Left renal pelvis (tissue), 4 donors: ENCODE measurements around the gene KISS1. TPM values are rescaled to one million over a fixed set of nuclear protein-coding genes. Genes with fewer than 3 reads are reported as not detected.

Source experiments
- DNase-seq, 4 donors: peaks; one replicate each; pipeline ENCODE4 v3.0.0-alpha.2; 2013; ENCODE audit warnings: low read depth in 4 of 4, low spot score in 3 of 4
- polyA plus RNA-seq, 4 donors: library from polyadenylated mRNA; unstranded; fragments of 120-200 nt; gene quantifications; one replicate each; pipeline ENCODE4 v1.2.1, GENCODE V29; 2013; ENCODE audit not compliant: insufficient read length in 4 of 4

KISS1 gene
- polyA plus RNA-seq, 4 donors, result 0.40 to 1.4 TPM; not detected in 2

- DNase-seq, result peak in 3 of 4 donors; percentile 46 to 69 (median 53)
These were observed 33.7 kb downstream of the KISS1 start for GRCh38 chr1:204162494-204163074.

- no peak for DNase-seq
These were observed 34.4 kb downstream of the KISS1 start for GRCh38 chr1:204161609-204162493.

- no peak for DNase-seq
These were observed 38.3 kb downstream of the KISS1 start for GRCh38 chr1:204157962-204158361.

GRCh38 chr1:204155881-204156280 is 40.4 kb downstream of the KISS1 start:
- DNase-seq, result no peak

- DNase-seq, result no peak
These were observed 41.6 kb downstream of the KISS1 start for GRCh38 chr1:204154568-204155255.

- DNase-seq, result no peak
These were observed 42.6 kb downstream of the KISS1 start for GRCh38 chr1:204153667-204154066.

- DNase-seq, result no peak
These were observed 43.8 kb downstream of the KISS1 start for GRCh38 chr1:204152310-204153044.

DNA sequence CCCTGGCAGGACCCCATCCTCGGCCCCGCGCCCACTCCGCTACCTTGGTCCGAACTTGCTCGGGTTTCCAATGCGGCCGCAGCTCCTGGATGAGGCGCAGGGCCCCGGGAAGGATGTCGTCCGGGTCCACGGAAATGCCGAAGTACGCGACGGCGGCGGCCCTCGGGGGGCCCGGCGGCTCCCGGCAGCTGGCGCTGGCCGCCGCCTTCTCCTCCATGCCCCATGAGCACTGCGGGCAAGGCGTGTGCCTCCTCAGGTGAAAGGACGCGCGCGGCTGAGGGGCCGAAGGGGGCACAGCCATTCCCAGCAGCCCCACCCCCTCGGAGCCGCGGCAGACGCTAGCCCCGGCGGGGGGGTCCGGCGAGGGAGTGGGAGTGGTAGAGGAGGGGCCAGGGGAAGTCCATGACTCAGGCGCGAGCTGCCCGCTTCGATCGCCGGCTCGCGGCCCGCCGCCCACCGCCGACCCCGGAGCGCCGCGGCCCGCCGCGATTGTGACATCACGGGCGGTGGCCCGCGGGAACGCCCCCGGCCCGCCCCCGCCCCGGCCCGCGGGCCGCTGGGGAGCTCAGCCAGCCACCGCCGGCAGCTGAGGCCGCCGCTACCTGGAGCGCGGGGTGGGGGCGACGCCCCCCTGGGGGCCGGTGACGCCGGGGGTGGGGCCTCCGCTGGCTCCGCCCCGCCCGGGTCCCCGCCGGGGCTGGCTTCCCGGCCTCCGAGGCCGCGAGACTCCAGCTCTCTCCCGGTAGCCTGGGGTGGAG is 44.6 kb downstream of the KISS1 start, which contains the start of gene ETNK2:
TSS of gene ETNK2 (minus strand) at position 493 of the 758 bp plus-strand sequence. CDS start at position 301, 192 bp downstream.
- peak in 1 of 4 donors; percentile 39 for DNase-seq

DNA sequence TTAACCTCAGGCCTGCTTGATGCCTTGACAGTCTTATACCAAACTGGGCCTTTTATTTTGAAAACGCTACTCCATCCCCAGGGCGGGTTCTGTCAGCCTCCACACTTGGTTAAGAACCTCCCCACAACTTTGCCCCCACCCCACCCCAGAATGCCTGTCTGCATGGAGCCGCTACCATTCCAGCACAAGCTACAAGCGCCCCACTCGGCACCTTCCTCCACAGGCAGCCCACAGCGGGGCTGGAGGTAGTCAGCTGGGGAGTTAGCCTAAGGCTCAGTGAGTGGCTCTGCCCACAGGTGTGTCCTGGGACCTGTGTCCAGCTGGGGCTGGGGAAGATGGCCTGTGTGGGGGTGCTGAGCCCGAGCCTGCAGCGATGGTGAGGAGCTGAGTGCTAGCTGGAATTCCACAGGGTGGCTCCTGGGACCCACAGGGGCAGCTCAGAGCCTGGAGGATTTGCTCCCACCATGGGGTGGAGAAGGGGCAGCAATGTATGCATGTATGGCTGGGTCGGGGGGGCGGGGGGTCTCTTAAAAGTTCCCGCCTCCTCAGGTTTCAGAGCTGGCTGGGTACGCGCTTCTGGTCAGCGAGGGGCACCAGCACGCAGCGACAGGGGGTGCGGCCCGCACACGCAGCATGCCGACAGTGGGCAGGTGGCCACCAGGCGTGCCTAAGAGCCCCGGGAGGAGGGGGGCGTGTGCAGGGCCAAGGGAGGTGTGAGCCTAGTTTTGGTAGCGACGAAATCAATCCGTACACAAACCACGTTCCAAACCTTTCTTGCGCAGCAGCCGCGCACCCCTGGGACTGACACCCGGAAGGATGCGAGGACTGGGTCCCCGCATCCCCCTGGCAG is 45.4 kb downstream of the KISS1 start:
- no peak for DNase-seq

- DNase-seq, result no peak
These were observed 46.4 kb downstream of the KISS1 start for GRCh38 chr1:204149635-204150565.

DNA sequence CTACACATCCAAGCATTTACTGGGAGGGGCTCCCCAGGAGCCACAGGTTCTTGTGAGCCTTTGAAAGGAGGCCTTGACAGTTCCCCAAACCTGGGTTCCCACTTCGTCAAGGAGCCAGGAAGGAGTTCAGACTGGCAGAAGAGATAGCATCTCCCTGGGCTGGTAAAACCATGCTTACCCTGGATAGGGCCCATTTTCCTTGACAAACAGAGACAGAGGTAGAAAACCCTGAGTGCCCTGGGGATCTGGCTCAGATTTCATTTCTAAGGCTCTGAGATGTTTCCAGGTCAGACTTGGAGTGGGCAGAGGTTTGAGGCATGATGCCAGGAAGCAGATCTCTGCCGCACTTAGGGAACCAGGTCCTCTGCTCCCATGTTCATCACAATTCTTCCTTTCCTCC is 47.2 kb downstream of the KISS1 start:
- no peak for DNase-seq

DNA sequence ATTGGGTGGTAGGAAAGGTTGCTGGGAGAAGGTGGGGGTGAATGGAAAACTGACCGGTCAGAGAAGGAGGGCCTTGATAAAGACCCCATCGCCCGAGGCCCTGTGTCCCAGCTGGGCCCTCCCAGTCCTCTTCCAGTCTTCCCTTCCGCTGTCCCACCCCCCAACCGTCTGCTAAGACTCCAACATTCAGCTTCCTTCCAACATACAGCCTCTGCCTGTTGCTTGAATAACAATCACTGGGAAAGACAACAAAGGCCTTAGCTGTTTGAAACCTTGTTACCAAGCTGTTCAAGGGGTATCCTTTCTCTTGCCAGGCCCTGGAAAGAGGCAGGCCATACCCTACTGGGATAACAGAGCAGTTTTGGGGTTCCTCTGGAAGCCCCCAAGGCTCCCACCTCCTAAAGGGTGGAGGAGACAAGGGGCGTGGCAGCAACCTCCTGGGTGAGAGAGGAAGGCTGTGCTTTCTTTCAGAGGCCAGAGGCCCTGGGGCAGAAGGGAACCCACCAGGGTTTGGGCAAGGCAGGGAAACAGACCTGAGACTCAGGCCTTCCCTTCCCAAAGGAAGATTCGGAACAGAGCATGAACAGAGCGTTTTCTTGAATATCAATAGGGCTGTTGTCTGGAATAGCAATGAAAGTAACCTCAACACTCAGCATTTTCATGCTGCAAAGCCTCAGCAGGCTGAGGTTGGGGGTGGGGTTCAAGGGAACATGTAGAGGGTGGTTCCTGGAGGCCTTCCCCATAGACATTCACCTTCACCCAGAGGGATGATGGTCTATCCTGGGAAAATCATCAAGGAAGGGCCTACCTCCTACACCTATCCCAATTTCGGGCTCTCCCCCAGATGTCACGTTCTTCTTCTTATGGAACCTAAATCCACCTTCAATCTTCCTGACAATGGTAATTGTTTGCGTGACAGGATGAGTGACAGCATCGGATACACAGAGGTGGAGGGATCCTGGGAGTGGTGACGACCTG is 48.6 kb downstream of the KISS1 start:
- DNase-seq, result no peak

DNA sequence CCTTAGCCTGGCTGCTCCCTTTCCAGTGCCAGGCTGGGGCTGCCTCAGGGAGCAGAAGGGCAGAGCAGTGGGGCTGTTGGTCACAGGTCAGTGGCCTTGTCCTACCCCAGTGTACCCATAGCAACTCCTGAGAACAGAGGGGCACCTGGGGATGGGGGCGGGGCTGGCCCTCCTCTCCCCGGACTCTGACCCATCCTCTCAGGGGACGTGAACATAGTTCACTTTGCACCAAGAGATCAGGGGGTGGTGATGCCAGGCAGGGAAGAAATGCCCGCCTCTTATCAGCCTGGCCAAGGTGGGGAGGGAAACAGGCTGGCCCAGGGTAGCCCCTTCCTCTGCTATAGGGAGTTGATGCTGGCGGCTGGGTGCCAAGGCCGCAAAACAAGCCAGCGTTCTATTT is 49.3 kb downstream of the KISS1 start:
- DNase-seq, result no peak

- no peak for DNase-seq
These were observed 50.0 kb downstream of the KISS1 start for GRCh38 chr1:204146309-204146708.

GRCh38 chr1:204145033-204145504 is 51.2 kb downstream of the KISS1 start:
- DNase-seq, result no peak

DNA sequence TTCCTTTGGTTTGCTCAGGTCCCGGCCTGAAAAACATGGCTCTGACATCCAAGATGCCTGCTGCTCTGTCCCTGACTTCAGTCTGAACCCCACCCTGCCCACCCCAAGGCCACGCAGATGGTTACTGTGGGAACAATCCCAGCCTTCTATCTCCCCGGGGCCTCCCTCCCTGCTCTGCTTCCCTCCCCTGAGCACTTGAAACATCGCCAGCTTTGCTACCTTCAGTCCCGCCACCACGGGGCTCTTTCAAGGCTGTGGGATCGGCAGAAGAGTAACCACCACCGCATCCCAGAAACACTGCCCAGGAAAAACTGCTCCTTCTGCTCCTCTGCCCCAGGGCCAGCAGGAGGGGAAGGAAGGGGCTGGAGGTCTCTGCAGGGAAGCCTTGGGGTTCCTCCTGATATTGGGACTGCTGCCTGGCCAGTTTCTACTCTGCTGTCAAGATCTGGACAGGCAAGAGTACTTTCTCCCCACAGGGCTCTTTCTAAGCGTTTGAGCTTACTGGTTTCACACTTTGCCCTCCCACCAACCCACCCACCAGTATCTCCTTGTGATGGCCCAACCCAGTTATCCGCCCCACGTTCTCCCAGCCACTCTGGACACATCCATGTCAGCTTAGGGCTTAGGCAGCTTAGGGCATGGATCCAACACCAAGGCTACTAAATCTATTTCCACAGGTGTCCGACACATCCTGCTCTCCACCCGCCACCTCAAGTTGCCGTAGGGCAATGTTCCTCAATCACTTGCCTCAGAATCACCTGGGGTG is 52.8 kb downstream of the KISS1 start:
- DNase-seq, result no peak
